Vagina (tissue), 2 donors: Measurements from ENCODE around the gene CCDC177.

Experiments used
- POLR2A ChIP-seq, 2 donors: fragments of 450-650 bp; IDR thresholded peaks; one replicate each; pipeline ENCODE4 v1.6.1; 2017; ENCODE audit warnings: antibody characterized with exemption in 2 of 2, mild to moderate bottlenecking in 2 of 2, moderate library complexity in 2 of 2
- POLR2AphosphoS5 ChIP-seq, 2 donors: sonication (generic); formaldehyde crosslinking; IDR thresholded peaks; one replicate each; pipeline ENCODE4 v1.9.0; 2017; ENCODE audit warnings: antibody characterized with exemption in 2 of 2, mild to moderate bottlenecking in 2 of 2, low read depth in 1 of 2; ENCODE audit not compliant: insufficient read depth in 1 of 2
- TF ChIP-seq, protein P1 (sequence below), 3 experiments: fragments of 450-650 bp in 2 of 3; fragments of 200-600 bp in 1 of 3; sonication (generic) in 1 of 3; IDR thresholded peaks; one replicate each; pipeline ENCODE4 v1.5.1; 2017 to 2019; ENCODE audit warnings: antibody characterized with exemption in 3 of 3, mild to moderate bottlenecking in 2 of 3, moderate library complexity in 2 of 3

DNA sequence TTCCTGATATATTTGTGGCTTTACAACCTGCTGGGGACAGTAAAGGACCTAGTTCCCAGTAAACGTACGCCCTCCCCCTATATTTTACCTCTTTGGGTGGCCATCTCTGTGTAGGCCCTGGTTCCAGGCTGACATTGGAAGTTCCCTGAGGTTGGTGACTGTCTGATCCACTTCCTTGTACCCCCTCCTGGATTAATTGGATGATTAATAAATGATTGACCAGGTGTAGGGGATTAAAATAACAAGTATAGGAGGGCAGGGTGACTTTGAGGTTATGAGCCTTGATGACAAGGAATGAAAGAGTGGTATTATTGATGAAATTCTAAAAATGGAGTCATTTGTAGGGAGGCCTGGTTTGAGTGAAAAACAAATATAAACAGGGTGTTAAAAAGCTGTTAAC, 46.3 kb upstream of the CCDC177 start:
- TF ChIP-seq, protein P1, sequence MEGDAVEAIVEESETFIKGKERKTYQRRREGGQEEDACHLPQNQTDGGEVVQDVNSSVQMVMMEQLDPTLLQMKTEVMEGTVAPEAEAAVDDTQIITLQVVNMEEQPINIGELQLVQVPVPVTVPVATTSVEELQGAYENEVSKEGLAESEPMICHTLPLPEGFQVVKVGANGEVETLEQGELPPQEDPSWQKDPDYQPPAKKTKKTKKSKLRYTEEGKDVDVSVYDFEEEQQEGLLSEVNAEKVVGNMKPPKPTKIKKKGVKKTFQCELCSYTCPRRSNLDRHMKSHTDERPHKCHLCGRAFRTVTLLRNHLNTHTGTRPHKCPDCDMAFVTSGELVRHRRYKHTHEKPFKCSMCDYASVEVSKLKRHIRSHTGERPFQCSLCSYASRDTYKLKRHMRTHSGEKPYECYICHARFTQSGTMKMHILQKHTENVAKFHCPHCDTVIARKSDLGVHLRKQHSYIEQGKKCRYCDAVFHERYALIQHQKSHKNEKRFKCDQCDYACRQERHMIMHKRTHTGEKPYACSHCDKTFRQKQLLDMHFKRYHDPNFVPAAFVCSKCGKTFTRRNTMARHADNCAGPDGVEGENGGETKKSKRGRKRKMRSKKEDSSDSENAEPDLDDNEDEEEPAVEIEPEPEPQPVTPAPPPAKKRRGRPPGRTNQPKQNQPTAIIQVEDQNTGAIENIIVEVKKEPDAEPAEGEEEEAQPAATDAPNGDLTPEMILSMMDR (IDR thresholded peaks at IDR 0.05): no peak
- TF ChIP-seq POLR2AphosphoS5 (IDR thresholded peaks at IDR 0.05; ENCODE audit: insufficient read depth in 1 of 2, low read depth in 1 of 2): no peak
- TF ChIP-seq POLR2A (IDR thresholded peaks at IDR 0.05): no peak
